ENCODE results near the gene CERT1.

CERT1 gene

DNA sequence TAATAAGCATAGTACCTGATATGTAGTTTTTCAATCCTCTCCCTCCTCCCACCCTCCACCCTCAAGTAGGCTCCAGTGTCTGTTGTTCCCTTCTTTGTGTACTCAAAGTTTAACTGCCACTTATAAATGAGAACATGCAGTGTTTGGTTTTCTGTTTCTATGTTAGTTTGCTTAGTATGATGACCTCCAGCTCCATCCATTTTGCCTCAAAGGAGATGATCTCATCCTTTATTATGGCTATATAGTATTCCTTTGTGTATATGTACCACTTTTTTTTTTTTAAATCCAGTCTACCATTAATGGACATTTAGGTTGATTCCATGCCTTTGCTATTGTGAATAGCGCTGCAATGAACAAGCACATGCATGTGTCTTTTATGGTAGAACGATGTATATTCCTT is 20.8 kb upstream of the CERT1 start:
- TF ChIP-seq EZH2 (IDR thresholded peaks at IDR 0.05; ENCODE audit: borderline replicate concordance, low read length) = no peak
- TF ChIP-seq, protein P1, sequence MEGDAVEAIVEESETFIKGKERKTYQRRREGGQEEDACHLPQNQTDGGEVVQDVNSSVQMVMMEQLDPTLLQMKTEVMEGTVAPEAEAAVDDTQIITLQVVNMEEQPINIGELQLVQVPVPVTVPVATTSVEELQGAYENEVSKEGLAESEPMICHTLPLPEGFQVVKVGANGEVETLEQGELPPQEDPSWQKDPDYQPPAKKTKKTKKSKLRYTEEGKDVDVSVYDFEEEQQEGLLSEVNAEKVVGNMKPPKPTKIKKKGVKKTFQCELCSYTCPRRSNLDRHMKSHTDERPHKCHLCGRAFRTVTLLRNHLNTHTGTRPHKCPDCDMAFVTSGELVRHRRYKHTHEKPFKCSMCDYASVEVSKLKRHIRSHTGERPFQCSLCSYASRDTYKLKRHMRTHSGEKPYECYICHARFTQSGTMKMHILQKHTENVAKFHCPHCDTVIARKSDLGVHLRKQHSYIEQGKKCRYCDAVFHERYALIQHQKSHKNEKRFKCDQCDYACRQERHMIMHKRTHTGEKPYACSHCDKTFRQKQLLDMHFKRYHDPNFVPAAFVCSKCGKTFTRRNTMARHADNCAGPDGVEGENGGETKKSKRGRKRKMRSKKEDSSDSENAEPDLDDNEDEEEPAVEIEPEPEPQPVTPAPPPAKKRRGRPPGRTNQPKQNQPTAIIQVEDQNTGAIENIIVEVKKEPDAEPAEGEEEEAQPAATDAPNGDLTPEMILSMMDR (IDR thresholded peaks at IDR 0.05; ENCODE audit: low read length) = no peak
- H4K20me1 ChIP-seq (ENCODE audit: insufficient read depth, low read length) = no peaks in the 10 kb centered on the region
- no peak overlapping the region for H3K27ac ChIP-seq (ENCODE audit: low read depth, low read length, poor library complexity, severe bottlenecking)
- H3K4me1 ChIP-seq (ENCODE audit: insufficient read depth, low read length, severe bottlenecking) = no peaks in the 10 kb centered on the region
- peaks cover 5% of the 10 kb centered on the region for H3K79me2 ChIP-seq (ENCODE audit: insufficient read depth, low read length)
- no peaks in the 10 kb centered on the region for H3K36me3 ChIP-seq (ENCODE audit: insufficient read depth, low read length)
- H3K4me3 ChIP-seq (ENCODE audit: low read depth, low read length, poor library complexity, severe bottlenecking) = no peak overlapping the region
- no peak overlapping the region for H3K4me2 ChIP-seq (ENCODE audit: low read length)
- H3K9me3 ChIP-seq (ENCODE audit: low read length) = 0 out of 2 replicates have a peak, but pooled peaks cover 2% of the 10 kb centered on the region
- no peaks in the 10 kb centered on the region for H3K27me3 ChIP-seq (ENCODE audit: insufficient read depth, low read length)
- no peaks in the 10 kb centered on the region for H3K9me2 ChIP-seq (ENCODE audit: low read depth, low read length)
- no peak overlapping the region for H2AFZ ChIP-seq (ENCODE audit: low read length)
- H3K9ac ChIP-seq (ENCODE audit: low read length) = no peak overlapping the region
- H3F3A ChIP-seq (ENCODE audit: insufficient read depth, low read length) = no peaks in the 10 kb centered on the region

DNA sequence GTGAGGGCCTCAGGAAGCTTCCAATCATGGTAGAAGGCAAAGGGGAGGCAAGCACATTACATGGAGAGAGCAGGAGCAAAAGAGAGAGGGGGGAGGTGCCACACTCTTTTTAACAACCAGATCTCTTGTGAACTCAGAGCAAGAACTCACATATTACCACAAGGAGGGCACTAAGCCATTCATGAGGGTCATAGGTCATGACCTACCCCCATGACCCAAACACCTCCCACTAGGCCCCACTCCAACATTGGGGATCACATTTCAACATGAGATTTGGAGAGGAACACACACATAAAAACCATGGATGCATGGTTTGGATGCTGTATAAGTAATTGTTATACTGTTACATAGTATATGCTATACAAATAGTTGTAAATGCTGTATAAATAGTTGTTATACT is 17.8 kb upstream of the CERT1 start:
- no peak overlapping the region for H3K9ac ChIP-seq (ENCODE audit: low read length)
- 0 out of 2 replicates have a peak, but pooled peaks cover 2% of the 10 kb centered on the region for H3K9me3 ChIP-seq (ENCODE audit: low read length)

DNA sequence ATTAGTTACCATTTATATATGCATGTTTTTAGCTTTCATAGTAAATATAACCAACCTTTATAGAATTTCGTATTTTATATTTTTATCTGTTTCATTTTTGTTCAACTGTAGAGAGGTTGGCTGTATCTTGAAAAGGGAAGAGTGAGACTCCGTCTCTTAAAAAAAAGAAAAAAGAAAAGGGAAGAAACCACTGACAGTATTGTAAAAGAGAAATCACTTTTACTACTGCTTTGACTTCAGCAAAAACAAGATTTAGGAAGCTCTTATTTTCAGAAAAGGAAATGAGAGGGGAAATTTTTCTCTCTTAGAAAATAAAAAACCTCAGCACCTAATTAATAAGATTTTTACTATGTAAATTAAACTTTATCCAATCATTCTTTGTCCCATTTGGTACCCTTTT is 14.6 kb upstream of the CERT1 start:
- Histone ChIP-seq H3K9me2 (ENCODE audit: low read depth, low read length) (no peaks in the 10 kb centered on the region), H3K79me2 (ENCODE audit: insufficient read depth, low read length) (peaks cover 20% of the 10 kb centered on the region), H2AFZ (ENCODE audit: low read length) (no peak overlapping the region), H4K20me1 (ENCODE audit: insufficient read depth, low read length) (no peaks in the 10 kb centered on the region), H3K27ac (ENCODE audit: low read depth, low read length, poor library complexity, severe bottlenecking) (no peak overlapping the region), H3K36me3 (ENCODE audit: insufficient read depth, low read length) (no peaks in the 10 kb centered on the region; the same call in 1 of the 2 replicates), H3K4me3 (ENCODE audit: low read depth, low read length, poor library complexity, severe bottlenecking) (no peak overlapping the region), H3K9ac (ENCODE audit: low read length) (no peak overlapping the region), H3K4me2 (ENCODE audit: low read length) (no peak overlapping the region), H3K27me3 (ENCODE audit: insufficient read depth, low read length) (no peaks in the 10 kb centered on the region), H3F3A (ENCODE audit: insufficient read depth, low read length) (no peaks in the 10 kb centered on the region), H3K4me1 (ENCODE audit: insufficient read depth, low read length, severe bottlenecking) (peaks cover 9% of the 10 kb centered on the region), H3K9me3 (ENCODE audit: low read length) (peaks cover 9% of the 10 kb centered on the region)
- TF ChIP-seq EZH2 (IDR thresholded peaks at IDR 0.05; ENCODE audit: borderline replicate concordance, low read length) = no peak
- TF ChIP-seq, protein P1 (IDR thresholded peaks at IDR 0.05; ENCODE audit: low read length) = no peak

More for the DNA sequence above, 17.8 kb upstream of the CERT1 start:
- Histone ChIP-seq H3K27me3 (ENCODE audit: insufficient read depth, low read length) (no peaks in the 10 kb centered on the region), H3K79me2 (ENCODE audit: insufficient read depth, low read length) (peaks cover 5% of the 10 kb centered on the region; the same call in 1 of the 2 replicates), H4K20me1 (ENCODE audit: insufficient read depth, low read length) (no peaks in the 10 kb centered on the region), H3F3A (ENCODE audit: insufficient read depth, low read length) (no peaks in the 10 kb centered on the region), H3K27ac (ENCODE audit: low read depth, low read length, poor library complexity, severe bottlenecking) (no peak overlapping the region), H3K4me3 (ENCODE audit: low read depth, low read length, poor library complexity, severe bottlenecking) (no peak overlapping the region), H2AFZ (ENCODE audit: low read length) (no peak overlapping the region), H3K4me1 (ENCODE audit: insufficient read depth, low read length, severe bottlenecking) (peaks cover 9% of the 10 kb centered on the region), H3K4me2 (ENCODE audit: low read length) (no peak overlapping the region), H3K36me3 (ENCODE audit: insufficient read depth, low read length) (no peaks in the 10 kb centered on the region), H3K9me2 (ENCODE audit: low read depth, low read length) (no peaks in the 10 kb centered on the region)
- TF ChIP-seq, protein P1 (IDR thresholded peaks at IDR 0.05; ENCODE audit: low read length) = no peak
- no peak for TF ChIP-seq EZH2 (IDR thresholded peaks at IDR 0.05; ENCODE audit: borderline replicate concordance, low read length)

All from OCI-LY1 (cell line).